Measurements from ENCODE around the gene HNRNPAB. TPM values are rescaled to one million over a fixed set of nuclear protein-coding genes. Genes with fewer than 3 reads are reported as not detected.

The HNRNPAB gene
- total RNA-seq: 100 to 1,000 TPM; 268 to 391 TPM

DNA sequence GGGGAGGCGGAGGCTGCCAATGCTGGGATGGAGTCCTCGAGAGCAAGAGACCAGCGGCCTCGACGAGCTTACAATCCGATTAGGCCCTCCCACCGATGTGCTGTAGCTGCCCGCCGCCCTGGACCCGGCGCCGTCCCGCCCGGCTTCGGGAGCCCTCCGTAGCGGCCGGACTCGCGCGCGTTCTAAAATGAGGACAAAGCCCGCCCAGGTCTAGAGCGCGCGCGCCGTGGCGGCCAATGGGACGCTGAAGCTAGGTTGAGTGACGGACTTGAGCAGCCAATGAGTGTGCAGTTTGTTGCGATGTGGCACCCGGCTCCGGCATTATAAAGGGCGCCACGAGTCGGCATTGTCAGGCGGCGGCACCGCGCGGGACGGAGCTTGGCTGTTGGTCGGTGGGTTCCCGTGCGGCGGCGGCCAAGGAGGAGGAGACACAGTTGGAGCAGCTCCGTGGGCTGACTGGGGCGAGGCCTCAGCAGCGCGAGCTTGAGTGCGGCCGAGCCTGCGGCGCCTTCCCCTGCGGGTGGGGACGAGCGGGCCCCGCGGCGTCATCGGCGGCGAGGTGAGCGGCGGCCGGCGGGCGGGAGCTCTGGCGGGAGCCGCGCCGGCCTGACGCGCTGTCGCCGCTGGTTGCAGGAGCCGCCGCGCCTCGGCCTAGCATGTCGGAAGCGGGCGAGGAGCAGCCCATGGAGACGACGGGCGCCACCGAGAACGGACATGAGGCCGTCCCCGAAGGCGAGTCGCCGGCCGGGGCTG, at the start of gene HNRNPAB:
HNRNPAB (plus strand) TSS at position 352 of the 753 bp plus-strand sequence; CDS start at position 657, 305 bp downstream.
- peaks cover 2% of the 10 kb centered on the region for H3K27me3 Mint-ChIP-seq
- peak within 1 kb of the TSS; percentile 97 for H3K27ac Mint-ChIP-seq
- peak within 1 kb of the TSS; percentile 96 for H3K4me3 Mint-ChIP-seq
- ATAC-seq (peak; percentile 80), DNase-seq (peak; percentile 96)
- no peaks in the 10 kb centered on the region for H3K9me3 Mint-ChIP-seq (ENCODE audit: low read depth)
- peaks cover 41% of the 10 kb centered on the region for H3K36me3 Mint-ChIP-seq
- CTCF ChIA-PET: interaction anchor here (0.8 to 1.7 kb wide), 7 partner anchors 9 to 84 kb away, joined by 3 to 8 read pairs (median 4); no protein-coding TSS in a partner anchor
- H3K4me1 Mint-ChIP-seq: peaks cover 37% of the 10 kb centered on the region

DNA sequence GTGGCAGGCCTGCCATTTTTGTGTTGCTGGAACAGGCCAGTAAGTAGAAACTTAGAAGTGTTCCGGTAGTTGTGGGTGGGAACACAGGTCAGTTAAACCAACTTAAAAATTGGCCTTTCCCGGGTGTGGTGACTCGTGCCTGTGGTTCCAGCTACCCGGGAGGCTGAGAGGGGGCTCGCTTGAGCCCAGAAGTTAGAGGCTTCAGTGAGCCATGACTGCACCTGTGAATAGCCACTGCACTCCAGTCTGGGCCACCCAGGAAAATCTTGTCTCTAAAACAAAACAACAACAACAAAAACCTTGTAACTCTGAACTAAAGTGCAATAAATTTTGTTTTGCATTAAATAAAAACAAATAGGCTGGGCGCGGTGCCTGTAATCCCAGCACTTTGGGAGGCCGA, 49.3 kb upstream of the HNRNPAB start:
- H3K4me3 Mint-ChIP-seq: no peak overlapping the region
- H3K27ac Mint-ChIP-seq: no peak overlapping the region
- no peaks in the 10 kb centered on the region for H3K27me3 Mint-ChIP-seq
- H3K36me3 Mint-ChIP-seq: peaks cover 17% of the 10 kb centered on the region
- H3K9me3 Mint-ChIP-seq (ENCODE audit: low read depth): no peaks in the 10 kb centered on the region
- peaks cover 30% of the 10 kb centered on the region for H3K4me1 Mint-ChIP-seq
- ATAC-seq (no peak), DNase-seq (no peak)
- CTCF ChIA-PET: interaction anchor here (4.3 kb wide), 1 partner anchor 79 kb away, joined by 29 read pairs; no protein-coding TSS in a partner anchor

DNA sequence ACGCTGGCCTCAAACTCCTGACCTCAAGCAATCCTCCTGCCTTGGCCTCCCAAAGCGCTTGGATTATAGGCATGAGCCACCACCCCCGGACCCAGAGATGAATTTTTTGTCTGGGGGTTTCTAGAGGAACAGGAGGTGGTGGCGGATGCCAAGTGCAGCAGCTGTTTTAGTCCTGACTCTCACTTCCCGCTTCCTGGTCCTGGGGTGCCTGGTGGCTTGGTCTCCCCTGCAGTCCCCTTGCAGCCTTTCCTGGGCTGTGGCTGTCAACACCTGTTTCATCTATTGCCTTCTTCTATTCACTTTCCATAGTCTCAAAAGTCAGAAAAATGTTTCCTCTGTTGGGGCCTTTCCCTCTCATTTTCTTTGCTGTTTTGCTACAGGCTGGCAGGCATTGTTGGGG, 44.2 kb upstream of the HNRNPAB start:
- DNase-seq (no peak), ATAC-seq (no peak)
- peaks cover 8% of the 10 kb centered on the region for H3K4me1 Mint-ChIP-seq
- H3K27ac Mint-ChIP-seq: no peak overlapping the region
- H3K9me3 Mint-ChIP-seq (ENCODE audit: low read depth): no peaks in the 10 kb centered on the region
- CTCF ChIA-PET: no interaction called here
- H3K27me3 Mint-ChIP-seq: peaks cover 23% of the 10 kb centered on the region
- H3K4me3 Mint-ChIP-seq: no peak overlapping the region
- no peaks in the 10 kb centered on the region for H3K36me3 Mint-ChIP-seq

DNA sequence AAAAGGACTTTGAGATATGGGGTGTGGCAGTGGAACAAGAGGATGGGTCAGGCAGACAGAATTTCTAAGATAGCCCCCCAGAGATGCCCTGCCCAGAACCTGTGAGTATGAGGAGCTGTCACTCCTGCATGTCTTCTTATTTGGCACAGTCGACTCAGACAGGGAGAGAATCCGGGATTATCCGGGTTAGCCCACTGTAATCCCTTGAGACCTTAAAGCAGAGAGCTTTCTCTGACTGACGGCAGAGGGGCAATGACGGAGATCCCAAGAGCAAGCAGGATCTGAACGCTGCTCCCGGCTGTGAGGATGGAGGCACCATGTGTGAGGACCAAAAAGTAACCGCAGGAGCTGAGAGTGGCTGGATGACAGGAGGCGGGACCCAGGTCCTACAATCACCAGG, 41.9 kb upstream of the HNRNPAB start:
- ATAC-seq (no peak), DNase-seq (no peak)
- CTCF ChIA-PET: interaction anchor here (0.6 to 3.3 kb wide), 8 partner anchors 9 to 1769 kb away, joined by 3 to 29 read pairs (median 3); partner anchors contain the start of gene NHP2
- H3K27me3 Mint-ChIP-seq: peaks cover 26% of the 10 kb centered on the region
- H3K27ac Mint-ChIP-seq: no peak overlapping the region
- H3K4me3 Mint-ChIP-seq: no peak overlapping the region
- peaks cover 8% of the 10 kb centered on the region for H3K4me1 Mint-ChIP-seq
- no peaks in the 10 kb centered on the region for H3K36me3 Mint-ChIP-seq
- no peaks in the 10 kb centered on the region for H3K9me3 Mint-ChIP-seq (ENCODE audit: low read depth)

DNA sequence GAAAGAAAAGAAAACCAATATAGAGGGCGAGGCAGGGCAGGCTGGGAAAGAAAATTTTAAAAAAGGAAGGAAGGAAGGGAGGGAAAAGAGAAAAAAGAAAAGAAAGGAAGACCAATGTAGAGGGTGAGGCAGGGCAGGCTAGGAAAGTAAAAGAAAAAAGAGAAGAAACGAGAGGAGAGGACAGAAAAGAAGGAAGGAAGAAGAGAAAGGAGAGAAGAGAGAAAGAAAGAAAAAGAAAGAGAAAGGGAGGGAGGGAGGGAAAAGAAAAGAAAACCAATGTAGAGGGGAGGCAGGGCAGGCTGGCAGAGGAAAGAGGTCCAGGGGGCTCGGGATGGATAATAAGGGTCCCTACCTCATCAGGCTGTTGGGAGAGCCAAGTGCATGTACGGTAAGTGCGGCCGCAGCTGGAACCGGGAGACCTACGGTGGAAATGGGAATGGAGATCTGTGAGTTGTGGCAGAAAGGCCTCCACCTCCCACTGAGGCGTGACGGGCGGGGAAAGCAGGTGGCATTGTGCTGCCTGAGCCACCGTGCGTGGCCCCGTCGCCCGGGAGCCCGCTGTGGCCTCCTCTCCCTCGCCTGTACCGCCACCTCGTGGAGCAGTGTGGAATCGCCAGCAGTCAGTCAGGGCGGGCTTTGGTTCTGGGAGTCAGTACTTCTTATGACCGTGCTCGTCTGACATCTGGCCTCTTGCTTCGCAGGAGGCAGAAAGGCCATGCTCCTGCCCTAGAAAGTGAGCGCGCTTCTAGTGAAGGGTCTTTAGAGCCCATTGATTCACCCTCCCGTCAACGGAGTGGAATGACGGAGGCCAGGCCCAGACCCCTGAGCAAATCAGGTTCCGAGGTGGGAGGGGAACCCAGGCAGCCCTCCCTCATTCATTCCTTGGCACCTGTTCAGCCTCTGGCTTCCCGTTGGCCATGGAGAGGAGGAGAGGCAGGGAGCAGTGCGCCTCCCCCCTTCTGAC, 40.3 kb upstream of the HNRNPAB start:
- H3K27me3 Mint-ChIP-seq: peaks cover 29% of the 10 kb centered on the region
- CTCF ChIA-PET: interaction anchor here (0.7 to 3.3 kb wide), 8 partner anchors 11 to 101 kb away, joined by 3 to 29 read pairs (median 5); partner anchors contain the start of gene NHP2
- peak overlapping the region; percentile 5 for H3K4me3 Mint-ChIP-seq
- peaks cover 8% of the 10 kb centered on the region for H3K4me1 Mint-ChIP-seq
- H3K36me3 Mint-ChIP-seq: no peaks in the 10 kb centered on the region
- DNase-seq (peak; percentile 92), ATAC-seq (peak; percentile 99)
- H3K27ac Mint-ChIP-seq: no peak overlapping the region
- no peaks in the 10 kb centered on the region for H3K9me3 Mint-ChIP-seq (ENCODE audit: low read depth)

DNA sequence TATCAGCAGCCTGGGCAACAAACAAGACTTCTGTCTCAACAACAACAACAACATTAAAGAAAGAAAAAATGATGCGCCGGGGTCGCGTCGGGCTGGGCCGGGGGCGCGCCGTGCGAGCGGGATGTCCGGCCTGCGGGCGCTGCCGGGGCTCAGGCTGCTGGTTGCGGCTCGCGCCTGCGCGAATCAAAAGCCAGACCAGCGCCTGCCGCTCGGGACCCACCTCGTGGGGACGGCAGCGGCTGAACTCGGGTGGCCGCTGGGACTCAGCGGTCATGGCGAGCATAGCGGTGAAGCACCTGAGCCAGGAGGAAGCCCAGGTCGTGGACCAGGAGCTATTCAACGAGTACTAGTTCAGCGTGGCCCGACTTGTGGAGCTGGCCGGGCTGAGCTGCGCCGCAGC, 38.8 kb upstream of the HNRNPAB start:
- CTCF ChIA-PET: interaction anchor here (0.9 to 6.0 kb wide), 2 partner anchors 17 to 90 kb away, joined by 3 to 34 read pairs; no protein-coding TSS in a partner anchor
- Mint-ChIP-seq H3K27ac (no peak overlapping the region), H3K9me3 (ENCODE audit: low read depth) (no peaks in the 10 kb centered on the region), H3K36me3 (no peaks in the 10 kb centered on the region), H3K4me3 (no peak overlapping the region), H3K27me3 (peaks cover 31% of the 10 kb centered on the region), H3K4me1 (peaks cover 8% of the 10 kb centered on the region)
- ATAC-seq (no peak), DNase-seq (no peak)

DNA sequence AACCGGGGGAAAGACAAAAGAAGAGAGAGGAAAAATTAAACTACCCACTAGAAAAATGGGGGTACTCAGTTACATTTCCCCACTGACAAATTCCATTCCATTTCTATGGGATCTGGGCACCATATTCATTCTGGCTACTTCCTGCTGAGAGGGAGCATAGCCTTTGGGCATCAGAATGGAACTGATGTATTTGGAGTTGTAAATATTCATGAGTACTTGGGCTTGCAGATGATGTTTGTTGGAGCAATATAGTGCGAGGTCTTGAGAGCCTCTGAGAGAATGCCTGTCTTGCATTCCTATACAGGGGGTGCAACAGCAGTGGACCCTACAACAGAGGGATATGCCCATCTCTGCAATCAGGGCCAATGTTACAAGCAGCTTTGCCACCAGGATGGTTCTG, 33.9 kb upstream of the HNRNPAB start:
- DNase-seq (no peak), ATAC-seq (no peak)
- H3K9me3 Mint-ChIP-seq (ENCODE audit: low read depth): no peaks in the 10 kb centered on the region
- no peaks in the 10 kb centered on the region for H3K4me1 Mint-ChIP-seq
- CTCF ChIA-PET: interaction anchor here (6.0 kb wide), 1 partner anchor 95 kb away, joined by 34 read pairs; no protein-coding TSS in a partner anchor
- H3K27me3 Mint-ChIP-seq: peaks cover 8% of the 10 kb centered on the region
- H3K4me3 Mint-ChIP-seq: no peak overlapping the region
- no peaks in the 10 kb centered on the region for H3K36me3 Mint-ChIP-seq
- no peak overlapping the region for H3K27ac Mint-ChIP-seq

DNA sequence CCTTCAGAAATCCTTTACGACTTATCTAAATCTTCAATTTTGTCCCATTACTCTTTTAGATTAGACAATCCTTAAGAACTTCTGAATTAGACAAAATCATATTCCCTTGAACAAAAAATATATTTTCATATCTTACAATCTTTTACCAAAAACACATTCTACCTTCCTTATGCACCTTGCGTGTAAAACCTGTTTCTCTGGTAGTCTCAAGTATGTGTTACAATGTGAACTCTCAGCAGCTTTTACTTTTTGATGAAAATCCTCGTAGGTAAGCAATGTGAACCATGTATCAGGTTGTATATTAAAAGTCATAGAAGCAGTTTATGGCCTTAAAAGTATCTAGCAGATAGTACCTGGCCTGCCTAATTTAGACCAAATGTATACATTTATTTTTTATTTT, 29.9 kb upstream of the HNRNPAB start:
- DNase-seq: no peak
- Mint-ChIP-seq H3K27ac (no peak overlapping the region), H3K4me3 (no peak overlapping the region), H3K4me1 (no peaks in the 10 kb centered on the region), H3K9me3 (ENCODE audit: low read depth) (no peaks in the 10 kb centered on the region), H3K36me3 (no peaks in the 10 kb centered on the region), H3K27me3 (peaks cover 4% of the 10 kb centered on the region)
- CTCF ChIA-PET: no interaction called here
- ATAC-seq: no peak

DNA sequence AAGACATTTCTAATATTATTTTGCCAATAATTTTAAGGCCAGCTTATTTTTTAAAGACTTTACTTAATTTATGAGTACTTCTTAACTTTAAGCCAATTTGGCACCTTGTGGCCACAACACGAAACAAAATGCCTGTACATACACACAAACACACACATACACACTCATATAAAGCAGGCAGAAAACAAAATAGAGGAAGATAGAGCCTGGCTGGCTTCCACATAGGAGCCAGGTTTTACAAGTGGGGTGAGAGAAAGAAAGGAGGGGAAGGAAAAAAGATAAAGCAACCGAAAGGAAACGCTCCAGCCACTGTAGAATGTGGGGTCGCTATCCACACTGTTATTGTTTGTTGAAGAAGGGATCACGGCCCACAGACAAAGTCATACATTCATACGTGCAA, 27.5 kb upstream of the HNRNPAB start:
- no peak overlapping the region for H3K4me3 Mint-ChIP-seq
- no peak overlapping the region for H3K27ac Mint-ChIP-seq
- ATAC-seq (no peak), DNase-seq (no peak)
- no peaks in the 10 kb centered on the region for H3K4me1 Mint-ChIP-seq
- H3K36me3 Mint-ChIP-seq: no peaks in the 10 kb centered on the region
- CTCF ChIA-PET: no interaction called here
- H3K9me3 Mint-ChIP-seq (ENCODE audit: low read depth): no peaks in the 10 kb centered on the region
- peaks cover 6% of the 10 kb centered on the region for H3K27me3 Mint-ChIP-seq

DNA sequence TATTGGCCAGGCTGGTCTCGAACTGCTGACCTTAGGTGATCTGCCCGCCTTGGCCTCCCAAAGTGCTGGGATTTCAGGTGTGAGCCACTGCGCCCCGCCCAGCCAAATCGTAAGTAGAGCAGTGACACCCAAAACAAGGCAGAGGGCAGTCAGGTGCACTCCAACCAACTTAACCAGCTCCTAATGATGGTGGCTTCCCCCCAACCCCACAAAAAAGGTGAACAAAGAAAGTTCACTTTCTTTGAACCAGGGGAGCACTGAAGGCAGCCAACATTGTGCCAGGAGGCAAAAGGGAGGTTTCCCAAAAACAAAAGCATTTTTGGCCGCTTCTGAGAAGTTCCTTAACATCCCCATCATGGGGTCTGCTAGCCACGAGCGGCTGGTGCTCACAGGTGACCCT, 26.8 kb upstream of the HNRNPAB start:
- no peaks in the 10 kb centered on the region for H3K9me3 Mint-ChIP-seq (ENCODE audit: low read depth)
- no peak for ATAC-seq
- no peak overlapping the region for H3K4me3 Mint-ChIP-seq
- CTCF ChIA-PET: no interaction called here
- H3K27ac Mint-ChIP-seq: no peak overlapping the region
- H3K27me3 Mint-ChIP-seq: peaks cover 6% of the 10 kb centered on the region
- no peak for DNase-seq
- H3K4me1 Mint-ChIP-seq: peaks cover 7% of the 10 kb centered on the region
- no peaks in the 10 kb centered on the region for H3K36me3 Mint-ChIP-seq

DNA sequence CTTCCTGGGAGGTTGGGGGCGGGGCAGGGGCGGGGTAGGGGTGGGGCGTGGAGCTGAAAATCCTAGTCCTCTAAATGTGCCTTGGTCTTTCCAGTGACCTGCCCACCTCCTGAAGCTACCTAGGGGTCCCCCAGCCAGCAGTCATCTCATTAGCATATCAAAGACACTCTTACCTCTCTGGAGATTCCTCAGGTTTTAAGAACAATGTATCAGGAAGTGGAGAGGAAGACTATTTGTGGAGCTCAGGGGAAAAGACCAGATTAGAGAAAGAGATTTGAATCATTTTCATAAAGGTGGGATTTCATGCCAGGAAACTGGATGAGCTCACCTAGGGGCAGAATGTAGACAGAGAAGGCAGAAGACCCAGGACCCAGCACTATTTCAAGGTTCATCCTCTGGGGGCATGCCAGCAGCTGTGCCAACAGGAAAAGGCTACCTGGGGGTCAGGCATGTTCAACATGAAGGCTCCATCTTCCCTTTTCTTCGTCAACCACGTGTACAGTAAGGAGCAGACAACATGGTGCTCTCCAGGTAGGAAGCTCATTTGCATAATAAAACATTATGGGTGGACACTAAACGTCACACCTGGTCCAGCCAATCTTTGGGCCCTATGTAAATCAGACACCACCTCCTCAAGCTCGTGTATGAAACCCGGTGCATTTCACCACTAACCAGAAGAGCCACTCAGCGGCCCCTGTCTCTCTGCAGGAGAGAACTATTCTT, 24.0 kb upstream of the HNRNPAB start:
- no peak overlapping the region for H3K4me3 Mint-ChIP-seq
- DNase-seq (no peak), ATAC-seq (no peak)
- peaks cover 7% of the 10 kb centered on the region for H3K4me1 Mint-ChIP-seq
- CTCF ChIA-PET: interaction anchor here (1.7 kb wide), 1 partner anchor 11 kb away, joined by 5 read pairs; no protein-coding TSS in a partner anchor
- no peaks in the 10 kb centered on the region for H3K9me3 Mint-ChIP-seq (ENCODE audit: low read depth)
- H3K27ac Mint-ChIP-seq: no peak overlapping the region
- peaks cover 6% of the 10 kb centered on the region for H3K27me3 Mint-ChIP-seq
- H3K36me3 Mint-ChIP-seq: no peaks in the 10 kb centered on the region

DNA sequence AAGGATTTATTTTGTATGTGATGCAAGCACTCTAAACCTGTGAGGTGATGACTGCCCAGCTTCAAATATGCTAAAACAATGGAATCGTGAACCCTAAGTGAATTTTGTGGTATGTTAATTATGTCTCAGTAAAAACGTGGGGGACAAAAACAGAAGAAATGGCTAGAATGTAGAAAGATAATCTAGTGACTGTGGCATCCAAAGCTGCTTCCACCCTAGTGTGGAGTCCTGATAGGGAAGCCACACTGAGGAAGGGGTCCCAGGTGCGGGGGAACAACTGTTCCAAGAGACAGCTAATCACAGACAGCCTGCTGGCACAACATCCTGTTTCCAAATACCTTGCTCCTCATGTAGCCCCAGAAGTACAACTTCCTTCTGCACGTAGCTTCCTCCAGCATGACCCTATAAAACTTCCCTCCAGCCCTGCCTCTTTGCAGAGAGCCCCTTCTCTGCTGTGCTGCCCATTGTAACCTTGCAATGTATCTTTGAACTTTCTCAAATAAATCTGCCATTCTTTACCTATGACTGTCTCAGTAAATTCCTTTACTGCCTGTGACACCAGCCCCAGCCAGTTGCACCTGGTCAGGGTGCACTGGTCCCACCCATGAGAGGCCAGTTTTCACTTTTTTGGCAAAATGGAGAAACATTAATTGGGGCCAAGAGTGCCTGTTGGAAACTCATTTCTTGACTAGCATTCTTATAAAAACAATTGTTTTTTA, 22.0 kb upstream of the HNRNPAB start:
- ATAC-seq: no peak

More for the DNA sequence above, 22.0 kb upstream of the HNRNPAB start:
- no peaks in the 10 kb centered on the region for H3K36me3 Mint-ChIP-seq
- H3K9me3 Mint-ChIP-seq (ENCODE audit: low read depth): no peaks in the 10 kb centered on the region
- no peak overlapping the region for H3K27ac Mint-ChIP-seq
- CTCF ChIA-PET: interaction anchor here (1.4 kb wide), 1 partner anchor 106 kb away, joined by 5 read pairs; no protein-coding TSS in a partner anchor
- H3K4me3 Mint-ChIP-seq: no peak overlapping the region
- DNase-seq: no peak
- H3K4me1 Mint-ChIP-seq: peaks cover 7% of the 10 kb centered on the region
- peaks cover 4% of the 10 kb centered on the region for H3K27me3 Mint-ChIP-seq
